NT2/D1 (cell line): Measurements from ENCODE around the gene RRN3.
"Not testable (repeated sequence)": the region's sequence is repeated elsewhere in the genome, so short reads cannot be mapped to it uniquely, and the experiment has no call there.

Source experiments
- SUZ12 ChIP-seq: IDR thresholded peaks from 2 replicates; pipeline ENCODE4 v1.6.1; 2011; ENCODE audit not compliant: insufficient read length, insufficient read depth; ENCODE audit errors: extremely low read depth
- YY1 ChIP-seq: IDR thresholded peaks from 2 replicates; pipeline ENCODE4 v1.6.1; 2011; ENCODE audit not compliant: insufficient read length, insufficient read depth

GRCh38 chr16:15071916-15072769 lies 21.9 kb downstream of the RRN3 start:
- TF ChIP-seq YY1, SUZ12: not testable (repeated sequence)
